Activated CD4-positive, alpha-beta memory T cell treated with anti-CD3 and anti-CD28 coated beads for 36 hours (primary cell): ENCODE measurements around the gene ITPRID1. TPM values are rescaled to one million over a fixed set of nuclear protein-coding genes. Genes with fewer than 3 reads are reported as not detected.

Source experiments
- CTCF ChIA-PET: fragments of 350-600 bp; sonication (Branson Sonifier 250); formaldehyde crosslinking; loops from one replicate; lab custom pipeline; 2021; ENCODE audit warnings: antibody characterized with exemption, inconsistent platforms; lab: Charles Lee
- POLR2A ChIA-PET: fragments of 350-600 bp; sonication (Branson Sonifier 250); formaldehyde crosslinking; loops from one replicate; lab custom pipeline; 2021; ENCODE audit warnings: antibody characterized with exemption; lab: Charles Lee
- DNase-seq: peaks from one replicate; pipeline ENCODE4 v3.0.0-alpha.2; 2020
- H3K27ac Mint-ChIP-seq: one replicate; pipeline ENCODE4 v1.8.0; 2021; ENCODE audit warnings: mixed read lengths
- H3K27me3 Mint-ChIP-seq: one replicate; pipeline ENCODE4 v1.8.0; 2021; ENCODE audit warnings: mixed read lengths
- H3K36me3 Mint-ChIP-seq: one replicate; pipeline ENCODE4 v1.8.0; 2021; ENCODE audit warnings: mixed read lengths
- H3K4me1 Mint-ChIP-seq: one replicate; pipeline ENCODE4 v1.8.0; 2021; ENCODE audit warnings: low read depth, mixed read lengths
- H3K4me3 Mint-ChIP-seq: one replicate; pipeline ENCODE4 v1.8.0; 2021; ENCODE audit warnings: mild to moderate bottlenecking, mixed read lengths
- H3K9me3 Mint-ChIP-seq: one replicate; pipeline ENCODE4 v1.8.0; 2021; ENCODE audit warnings: mixed read lengths
- intact Hi-C: fragments of 100-400 bp; cut with micrococcal nuclease; formaldehyde crosslinking; loops from one replicate; pipeline ENCODE4 v1.15.1; 2023
- total RNA-seq, 2 experiments: library from RNA; stranded (reverse); gene quantifications; one replicate each; pipeline ENCODE4 v1.2.3, GENCODE V29; 2021

Gene ITPRID1
- total RNA-seq, 2 experiments from 2014 or later, result not detected

GRCh38 chr7:31688996-31689395 lies 175.1 kb downstream of the ITPRID1 start:
- Mint-ChIP-seq H3K27ac (no peak overlapping the region), H3K4me1 (no peaks in the 10 kb centered on the region), H3K9me3 (no peaks in the 10 kb centered on the region), H3K36me3 (no peaks in the 10 kb centered on the region), H3K4me3 (no peak overlapping the region), H3K27me3 (no peaks in the 10 kb centered on the region)
- ChIA-PET CTCF (no interaction called here), POLR2A (no interaction called here)
- intact Hi-C loops, result no loop called here
- DNase-seq, result no peak

- Mint-ChIP-seq H3K4me3 (no peak overlapping the region), H3K4me1 (no peaks in the 10 kb centered on the region), H3K27me3 (no peaks in the 10 kb centered on the region), H3K36me3 (no peaks in the 10 kb centered on the region), H3K9me3 (no peaks in the 10 kb centered on the region), H3K27ac (no peak overlapping the region)
- POLR2A ChIA-PET, result no interaction called here
- no peak for DNase-seq
- intact Hi-C loops, result no loop called here
- CTCF ChIA-PET, result no interaction called here
Measured at GRCh38 chr7:31690935-31691334, 177.0 kb downstream of the ITPRID1 start.

GRCh38 chr7:31692451-31692850 lies 178.6 kb downstream of the ITPRID1 start:
- Mint-ChIP-seq H3K27ac (no peak overlapping the region), H3K4me1 (no peaks in the 10 kb centered on the region), H3K4me3 (no peak overlapping the region), H3K27me3 (no peaks in the 10 kb centered on the region), H3K36me3 (no peaks in the 10 kb centered on the region), H3K9me3 (no peaks in the 10 kb centered on the region)
- ChIA-PET CTCF (no interaction called here), POLR2A (no interaction called here)
- intact Hi-C loops, result no loop called here
- no peak for DNase-seq

GRCh38 chr7:31692871-31693270 lies 179.0 kb downstream of the ITPRID1 start:
- ChIA-PET POLR2A (no interaction called here), CTCF (no interaction called here)
- Mint-ChIP-seq H3K4me3 (no peak overlapping the region), H3K9me3 (no peaks in the 10 kb centered on the region), H3K27ac (no peak overlapping the region), H3K36me3 (no peaks in the 10 kb centered on the region), H3K27me3 (no peaks in the 10 kb centered on the region), H3K4me1 (no peaks in the 10 kb centered on the region)
- intact Hi-C loops, result no loop called here
- no peak for DNase-seq

- Mint-ChIP-seq H3K4me1 (no peaks in the 10 kb centered on the region), H3K36me3 (no peaks in the 10 kb centered on the region), H3K4me3 (no peak overlapping the region), H3K27me3 (no peaks in the 10 kb centered on the region), H3K27ac (no peak overlapping the region), H3K9me3 (peaks cover 3% of the 10 kb centered on the region)
- ChIA-PET POLR2A (no interaction called here), CTCF (no interaction called here)
- intact Hi-C loops, result no loop called here
- no peak for DNase-seq
Measured at GRCh38 chr7:31695859-31696614, 182.1 kb downstream of the ITPRID1 start.

GRCh38 chr7:31699050-31699449 lies 185.2 kb downstream of the ITPRID1 start:
- Mint-ChIP-seq H3K27ac (no peak overlapping the region), H3K27me3 (no peaks in the 10 kb centered on the region), H3K36me3 (no peaks in the 10 kb centered on the region), H3K4me3 (no peak overlapping the region), H3K9me3 (peaks cover 3% of the 10 kb centered on the region), H3K4me1 (no peaks in the 10 kb centered on the region)
- intact Hi-C loops, result no loop called here
- POLR2A ChIA-PET, result no interaction called here
- CTCF ChIA-PET, result no interaction called here
- no peak for DNase-seq

GRCh38 chr7:31702354-31702753 lies 188.5 kb downstream of the ITPRID1 start:
- H3K36me3 Mint-ChIP-seq, result no peaks in the 10 kb centered on the region
- no peaks in the 10 kb centered on the region for H3K4me1 Mint-ChIP-seq
- H3K27ac Mint-ChIP-seq, result no peak overlapping the region
- H3K4me3 Mint-ChIP-seq, result no peak overlapping the region
- H3K27me3 Mint-ChIP-seq, result no peaks in the 10 kb centered on the region
- CTCF ChIA-PET, result no interaction called here
- no peak for DNase-seq
- peaks cover 3% of the 10 kb centered on the region for H3K9me3 Mint-ChIP-seq
- POLR2A ChIA-PET, result no interaction called here
- intact Hi-C loops, result no loop called here

- intact Hi-C loops, result no loop called here
- ChIA-PET POLR2A (no interaction called here), CTCF (no interaction called here)
- Mint-ChIP-seq H3K27ac (no peak overlapping the region), H3K36me3 (no peaks in the 10 kb centered on the region), H3K4me3 (no peak overlapping the region), H3K4me1 (no peaks in the 10 kb centered on the region), H3K27me3 (no peaks in the 10 kb centered on the region), H3K9me3 (no peaks in the 10 kb centered on the region)
- no peak for DNase-seq
Measured at GRCh38 chr7:31705377-31705776, 191.5 kb downstream of the ITPRID1 start.

- Mint-ChIP-seq H3K27ac (no peak overlapping the region), H3K27me3 (no peaks in the 10 kb centered on the region), H3K4me3 (no peak overlapping the region), H3K4me1 (no peaks in the 10 kb centered on the region), H3K9me3 (no peaks in the 10 kb centered on the region), H3K36me3 (no peaks in the 10 kb centered on the region)
- intact Hi-C loops, result no loop called here
- ChIA-PET POLR2A (no interaction called here), CTCF (no interaction called here)
- DNase-seq, result no peak
Measured at GRCh38 chr7:31707089-31707488, 193.2 kb downstream of the ITPRID1 start.

Other genes with a start within 250 kb of the ITPRID1 start
- gene NEUROD6, start 173.4 kb upstream of the ITPRID1 start, total RNA-seq, result not detected
- not detected for gene PPP1R17, start 173.1 kb downstream of the ITPRID1 start, total RNA-seq